ENCODE data around the gene NR4A3. TPM values are rescaled to one million over a fixed set of nuclear protein-coding genes. Genes with fewer than 3 reads are reported as not detected.

Gene NR4A3
- total RNA-seq, 3 donors from 2014 or later (not counting 1 experiment from before 2014, with no cell fraction given), result 31.1 to 43.4 (median 38.6) TPM

- H3K27ac Mint-ChIP-seq, result no peak overlapping the region
Observed at GRCh38 chr9:99911600-99911999, 89.9 kb downstream of the NR4A3 start.

More at GRCh38 chr9:99911600-99911999, 89.9 kb downstream of the NR4A3 start:
- H3K27me3 ChIP-seq (ENCODE audit: control insufficient read depth, insufficient read depth, low read length), result no peaks in the 10 kb centered on the region
- no peak overlapping the region for H3K4me3 ChIP-seq (ENCODE audit: low read length)
- H3K27me3 Mint-ChIP-seq (ENCODE audit: low read depth in 2 of 2), result no peaks in the 10 kb centered on the region
- 97% methylated on average over 7 of the region's 7 CpGs for WGBS (ENCODE audit: insufficient coverage)
- no peak for TF ChIP-seq CTCF (IDR thresholded peaks at IDR 0.05)
- peaks cover 19 to 29% of the 10 kb centered on the region in 2 donors for H3K4me1 Mint-ChIP-seq
- no peak overlapping the region for H3K4me3 Mint-ChIP-seq
- no peaks in the 10 kb centered on the region for H3K36me3 Mint-ChIP-seq
- H3K4me1 ChIP-seq (ENCODE audit: control insufficient read depth, insufficient read depth, low read length), result peaks cover 5% of the 10 kb centered on the region
- no peaks in the 10 kb centered on the region for H3K9me3 Mint-ChIP-seq
- peaks cover 19% of the 10 kb centered on the region for H3K36me3 ChIP-seq (ENCODE audit: control insufficient read depth, insufficient read depth, low read length)
- no peaks in the 10 kb centered on the region for H3K9me3 ChIP-seq (ENCODE audit: control insufficient read depth, insufficient read depth, low read length)
- H3K27ac ChIP-seq (ENCODE audit: low read length), result no peak overlapping the region
- DNase-seq (no peak), ATAC-seq (no peak)
- intact Hi-C loops (cut with micrococcal nuclease), result no loop called here

Other genes starting within 250 kb of the NR4A3 start
- gene STX17, start 84.8 kb downstream of the NR4A3 start, total RNA-seq, result 10 to 100 TPM; 28.4 to 41.5 (median 33.8) TPM

Measured in natural killer cell (primary cell).